ENCODE results near the gene SOAT1.

The SOAT1 gene

DNA sequence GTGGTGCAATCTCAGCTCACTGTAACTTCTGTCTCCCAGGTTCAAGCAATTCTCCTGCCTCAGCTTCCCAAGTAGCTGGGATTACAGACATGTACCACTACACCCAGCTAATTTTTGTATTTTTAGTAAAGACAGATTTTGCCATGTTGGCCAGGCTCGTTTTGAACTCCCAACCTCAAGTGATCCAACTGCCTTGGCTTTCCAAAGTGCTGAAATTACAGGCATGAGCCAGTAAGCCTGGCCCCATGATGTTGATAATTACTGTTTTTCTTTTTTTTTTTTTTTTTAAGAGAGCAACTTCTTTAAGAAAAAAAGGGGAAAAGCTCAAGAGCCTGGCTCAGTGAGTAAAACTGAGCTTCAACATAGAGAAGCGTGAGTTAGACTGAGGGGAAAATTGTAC lies 9.6 kb upstream of the SOAT1 start:
- Histone ChIP-seq H3K27me3 (replicated peaks) (no peaks in the 10 kb centered on the region), H3K4me3 (ENCODE audit: low read depth, low read length) (no peak overlapping the region), H3K27ac (no peak overlapping the region), H3K36me3 (replicated peaks) (no peaks in the 10 kb centered on the region)
- TF ChIP-seq, protein P1, sequence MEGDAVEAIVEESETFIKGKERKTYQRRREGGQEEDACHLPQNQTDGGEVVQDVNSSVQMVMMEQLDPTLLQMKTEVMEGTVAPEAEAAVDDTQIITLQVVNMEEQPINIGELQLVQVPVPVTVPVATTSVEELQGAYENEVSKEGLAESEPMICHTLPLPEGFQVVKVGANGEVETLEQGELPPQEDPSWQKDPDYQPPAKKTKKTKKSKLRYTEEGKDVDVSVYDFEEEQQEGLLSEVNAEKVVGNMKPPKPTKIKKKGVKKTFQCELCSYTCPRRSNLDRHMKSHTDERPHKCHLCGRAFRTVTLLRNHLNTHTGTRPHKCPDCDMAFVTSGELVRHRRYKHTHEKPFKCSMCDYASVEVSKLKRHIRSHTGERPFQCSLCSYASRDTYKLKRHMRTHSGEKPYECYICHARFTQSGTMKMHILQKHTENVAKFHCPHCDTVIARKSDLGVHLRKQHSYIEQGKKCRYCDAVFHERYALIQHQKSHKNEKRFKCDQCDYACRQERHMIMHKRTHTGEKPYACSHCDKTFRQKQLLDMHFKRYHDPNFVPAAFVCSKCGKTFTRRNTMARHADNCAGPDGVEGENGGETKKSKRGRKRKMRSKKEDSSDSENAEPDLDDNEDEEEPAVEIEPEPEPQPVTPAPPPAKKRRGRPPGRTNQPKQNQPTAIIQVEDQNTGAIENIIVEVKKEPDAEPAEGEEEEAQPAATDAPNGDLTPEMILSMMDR (IDR thresholded peaks at IDR 0.05; ENCODE audit: low read depth, low read length, missing control alignments), result no peak
- in situ Hi-C loops (cut with HindIII; ENCODE audit: low pct_ligation_motif_present, low sequenced_read_pairs), result no loop called here
- no peak for DNase-seq

DNA sequence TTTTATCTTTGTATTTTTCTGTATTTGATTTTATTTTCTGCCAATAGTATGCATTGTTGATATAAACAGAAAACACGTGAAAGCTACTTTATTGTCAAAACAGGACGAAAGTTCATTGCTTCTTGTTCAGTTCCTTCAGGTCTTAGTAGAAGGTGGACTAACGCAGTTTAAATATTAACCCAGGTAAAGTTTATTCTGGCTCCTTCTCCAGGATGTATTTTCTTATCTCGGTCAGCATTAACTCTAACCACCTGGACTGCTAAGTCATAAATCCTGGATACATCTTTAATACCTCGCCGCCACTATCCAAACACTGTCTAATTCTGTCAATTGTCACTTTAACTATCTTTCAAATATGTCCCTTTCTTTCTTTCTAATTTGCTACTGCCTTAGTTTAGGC lies 5.7 kb upstream of the SOAT1 start:
- in situ Hi-C loops (cut with HindIII; ENCODE audit: low pct_ligation_motif_present, low sequenced_read_pairs), result no loop called here

DNA sequence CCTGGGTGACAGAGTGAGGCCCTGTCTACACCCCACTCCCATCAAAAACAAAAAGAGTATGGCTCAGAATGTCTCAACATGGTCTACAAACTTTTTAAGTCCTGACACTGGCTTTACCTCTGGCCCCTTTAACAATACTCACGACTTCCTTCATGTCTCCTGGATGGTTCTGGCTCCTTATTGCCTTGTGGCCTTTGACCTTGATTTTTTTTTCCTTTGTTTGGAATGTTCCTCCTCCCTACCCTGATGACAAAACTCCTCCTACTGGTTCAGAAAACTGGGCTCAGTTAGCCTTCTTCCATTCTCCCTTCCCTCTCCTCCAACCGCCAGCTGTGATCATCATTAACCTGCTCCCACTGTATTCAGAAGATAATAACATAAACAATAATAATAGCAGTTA lies 4.6 kb upstream of the SOAT1 start:
- Histone ChIP-seq H3K4me3 (ENCODE audit: low read depth, low read length) (no peak overlapping the region), H3K27ac (no peak overlapping the region), H3K36me3 (replicated peaks) (no peaks in the 10 kb centered on the region), H3K27me3 (replicated peaks) (no peaks in the 10 kb centered on the region)
- TF ChIP-seq, protein P1 (IDR thresholded peaks at IDR 0.05; ENCODE audit: low read depth, low read length, missing control alignments), result no peak
- in situ Hi-C loops (cut with HindIII; ENCODE audit: low pct_ligation_motif_present, low sequenced_read_pairs), result no loop called here
- DNase-seq, result no peak

More for the DNA sequence above, 5.7 kb upstream of the SOAT1 start:
- Histone ChIP-seq H3K27me3 (replicated peaks) (no peaks in the 10 kb centered on the region), H3K27ac (no peak overlapping the region), H3K4me3 (ENCODE audit: low read depth, low read length) (no peak overlapping the region), H3K36me3 (replicated peaks) (no peaks in the 10 kb centered on the region)
- no peak for DNase-seq
- TF ChIP-seq, protein P1 (IDR thresholded peaks at IDR 0.05; ENCODE audit: low read depth, low read length, missing control alignments), result no peak

DNA sequence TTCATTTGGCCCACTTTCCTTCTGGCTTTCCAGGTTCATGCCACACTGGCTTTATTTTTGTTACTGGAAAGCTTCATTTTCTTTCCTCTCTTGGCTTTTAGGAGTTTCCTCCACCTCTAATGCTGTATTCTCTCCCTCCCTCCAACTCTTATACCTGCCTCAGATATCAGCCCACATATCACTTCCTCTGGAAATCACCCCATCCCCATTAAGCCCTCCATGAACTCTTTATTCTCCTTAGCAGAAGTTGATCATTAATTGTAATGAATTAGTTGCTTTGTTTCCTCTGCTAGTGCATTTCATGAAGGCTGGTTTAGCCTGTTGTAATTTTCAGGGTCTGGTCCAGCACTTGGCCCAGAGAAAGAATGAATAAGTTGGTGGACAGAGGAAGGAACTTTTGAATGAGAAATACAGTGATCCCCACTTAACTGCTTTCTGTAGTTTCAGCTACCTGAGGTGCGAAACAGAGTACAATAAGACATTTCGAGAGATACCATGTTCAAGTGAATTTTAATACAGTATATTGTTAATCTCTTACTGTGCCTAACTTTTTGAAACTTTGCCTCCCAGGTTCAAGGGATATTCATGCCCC lies 1.7 kb downstream of the SOAT1 start:
- no peak for DNase-seq
- no peaks in the 10 kb centered on the region for H3K36me3 ChIP-seq (replicated peaks)
- peak overlapping the region; percentile 55 for H3K27ac ChIP-seq
- H3K27me3 ChIP-seq (replicated peaks), result no peaks in the 10 kb centered on the region
- in situ Hi-C loops (cut with HindIII; ENCODE audit: low pct_ligation_motif_present, low sequenced_read_pairs), result no loop called here
- peak overlapping the region; percentile 85 for H3K4me3 ChIP-seq (ENCODE audit: low read depth, low read length)
- TF ChIP-seq, protein P1 (IDR thresholded peaks at IDR 0.05; ENCODE audit: low read depth, low read length, missing control alignments), result no peak

DNA sequence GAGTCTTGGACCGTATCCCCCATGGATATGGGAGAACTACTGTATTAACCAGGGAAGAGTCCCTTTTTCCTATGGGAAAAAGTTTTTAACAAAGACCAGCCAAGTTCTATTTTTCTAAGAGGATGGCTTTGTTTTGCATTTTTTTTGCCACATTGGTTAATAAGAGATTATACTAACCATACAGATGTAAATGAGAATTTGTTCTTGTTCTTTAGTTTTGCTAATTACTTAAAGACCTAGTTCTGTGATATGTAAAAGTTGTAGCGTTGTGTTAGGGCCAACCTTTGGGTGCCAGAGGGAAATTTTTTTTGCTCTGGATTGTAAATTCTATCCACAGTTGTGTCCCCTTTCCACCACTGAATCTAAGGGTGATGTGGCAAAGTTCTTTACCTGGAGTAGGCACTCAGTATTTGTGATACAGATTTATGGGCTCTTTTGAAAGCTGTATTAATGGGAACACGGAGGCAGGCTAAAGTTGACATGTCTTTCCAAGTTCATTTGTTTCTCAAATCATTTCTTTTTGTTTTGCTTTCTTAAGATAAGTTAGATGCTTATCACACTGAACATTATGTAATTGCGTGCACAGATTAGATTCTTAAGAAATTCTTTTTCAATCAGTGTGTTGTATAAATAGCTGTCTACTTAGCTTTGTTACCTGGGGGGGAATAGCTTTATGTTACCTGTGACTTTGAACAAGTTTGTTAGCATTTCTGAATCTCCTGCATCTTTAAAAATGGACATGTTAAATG lies 2.9 kb downstream of the SOAT1 start:
- Histone ChIP-seq H3K27ac (no peak overlapping the region), H3K36me3 (replicated peaks) (no peaks in the 10 kb centered on the region), H3K4me3 (ENCODE audit: low read depth, low read length) (no peak overlapping the region), H3K27me3 (replicated peaks) (no peaks in the 10 kb centered on the region)
- in situ Hi-C loops (cut with HindIII; ENCODE audit: low pct_ligation_motif_present, low sequenced_read_pairs), result no loop called here
- TF ChIP-seq, protein P1 (IDR thresholded peaks at IDR 0.05; ENCODE audit: low read depth, low read length, missing control alignments), result no peak
- no peak for DNase-seq

DNA sequence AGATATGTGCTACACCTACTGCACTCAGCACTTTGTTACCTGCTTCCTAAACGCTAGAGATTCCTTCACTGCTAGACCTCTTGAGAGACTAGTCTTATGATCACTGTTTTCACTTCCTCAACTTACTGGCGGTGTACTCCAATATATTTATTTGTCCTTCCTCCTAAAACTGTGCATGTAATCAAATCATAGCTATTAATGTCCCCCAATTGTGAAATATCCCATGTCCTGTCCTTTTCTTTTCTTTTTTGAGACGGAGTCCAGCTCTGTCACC lies 3.4 kb downstream of the SOAT1 start:
- TF ChIP-seq, protein P1 (IDR thresholded peaks at IDR 0.05; ENCODE audit: low read depth, low read length, missing control alignments), result no peak
- H3K27ac ChIP-seq, result no peak overlapping the region

More for the DNA sequence above, 3.4 kb downstream of the SOAT1 start:
- DNase-seq, result no peak
- no peaks in the 10 kb centered on the region for H3K27me3 ChIP-seq (replicated peaks)
- no peaks in the 10 kb centered on the region for H3K36me3 ChIP-seq (replicated peaks)
- H3K4me3 ChIP-seq (ENCODE audit: low read depth, low read length), result no peak overlapping the region
- in situ Hi-C loops (cut with HindIII; ENCODE audit: low pct_ligation_motif_present, low sequenced_read_pairs), result no loop called here

All from brain microvascular endothelial cell (primary cell).